ENCODE measurements around the gene RHD.

- TF ChIP-seq POLR2A (IDR thresholded peaks at IDR 0.05), result no peak
- TF ChIP-seq CTCF (IDR thresholded peaks at IDR 0.05 in 4 of 5, conservative IDR thresholded peaks at IDR 0.05 in 1 of 5), result no peak
These were observed 84.1 kb downstream of the RHD start for GRCh38 chr1:25356441-25356840.

Measured in gastrocnemius medialis (tissue), 4 donors.